Measurements from ENCODE around the gene PDLIM1. TPM values are rescaled to one million over a fixed set of nuclear protein-coding genes. Genes with fewer than 3 reads are reported as not detected.

The PDLIM1 gene
- total and polyA plus RNA-seq, 2 of the 13 experiments (the other 11 are each of a cell fraction or from before 2014, with no cell fraction given): 119 to 123 TPM

- TF ChIP-seq SAP130 (CRISPR knock-in tag; IDR thresholded peaks at IDR 0.05; ENCODE audit: low read depth) (peak; percentile 55; the same call in 1 of the 2 replicates), MED1 (CRISPR knock-in tag; IDR thresholded peaks at IDR 0.05) (0 out of 2 replicates have a peak, but pooled peaks have one; percentile 23), FOXA3 (CRISPR knock-in tag; IDR thresholded peaks at IDR 0.05) (0 out of 2 replicates have a peak, but pooled peaks have one; percentile 11), FOXP1 (IDR thresholded peaks at IDR 0.05) (no peak), FOXP1 (CRISPR knock-in tag; IDR thresholded peaks at IDR 0.05) (0 out of 2 replicates have a peak, but pooled peaks have one; percentile 26), AHDC1 (CRISPR knock-in tag; IDR thresholded peaks at IDR 0.05; ENCODE audit: borderline replicate concordance) (peak; percentile 30; the same call in 1 of the 2 replicates), ARID5B (CRISPR knock-in tag; IDR thresholded peaks at IDR 0.05) (0 out of 2 replicates have a peak, but pooled peaks have one; percentile 44), ZNF180 (CRISPR knock-in tag; IDR thresholded peaks at IDR 0.05; ENCODE audit: borderline replicate concordance, low read depth) (peak; percentile 87; the same call in 1 of the 2 replicates), PRDM10 (CRISPR knock-in tag; IDR thresholded peaks at IDR 0.05; ENCODE audit: low read depth) (peak; percentile 84; the same call in 1 of the 2 replicates), NFE2L1 (CRISPR knock-in tag; IDR thresholded peaks at IDR 0.05; ENCODE audit: borderline replicate concordance) (no peak), ZFY (CRISPR knock-in tag; IDR thresholded peaks at IDR 0.05) (no peak)
Measured at GRCh38 chr10:95279042-95279820, 11.6 kb downstream of the PDLIM1 start (continued).
